Islet of Langerhans (tissue), 1 donor: ENCODE results near the gene GSDMA.

ENCODE experiments used
- FAIRE-seq: peaks from one replicate; lab custom pipeline; 2011; peaks lifted over from hg19 to GRCh38; lab: Jason Lieb, UNC

The GSDMA gene, protein sequence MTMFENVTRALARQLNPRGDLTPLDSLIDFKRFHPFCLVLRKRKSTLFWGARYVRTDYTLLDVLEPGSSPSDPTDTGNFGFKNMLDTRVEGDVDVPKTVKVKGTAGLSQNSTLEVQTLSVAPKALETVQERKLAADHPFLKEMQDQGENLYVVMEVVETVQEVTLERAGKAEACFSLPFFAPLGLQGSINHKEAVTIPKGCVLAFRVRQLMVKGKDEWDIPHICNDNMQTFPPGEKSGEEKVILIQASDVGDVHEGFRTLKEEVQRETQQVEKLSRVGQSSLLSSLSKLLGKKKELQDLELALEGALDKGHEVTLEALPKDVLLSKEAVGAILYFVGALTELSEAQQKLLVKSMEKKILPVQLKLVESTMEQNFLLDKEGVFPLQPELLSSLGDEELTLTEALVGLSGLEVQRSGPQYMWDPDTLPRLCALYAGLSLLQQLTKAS

DNA sequence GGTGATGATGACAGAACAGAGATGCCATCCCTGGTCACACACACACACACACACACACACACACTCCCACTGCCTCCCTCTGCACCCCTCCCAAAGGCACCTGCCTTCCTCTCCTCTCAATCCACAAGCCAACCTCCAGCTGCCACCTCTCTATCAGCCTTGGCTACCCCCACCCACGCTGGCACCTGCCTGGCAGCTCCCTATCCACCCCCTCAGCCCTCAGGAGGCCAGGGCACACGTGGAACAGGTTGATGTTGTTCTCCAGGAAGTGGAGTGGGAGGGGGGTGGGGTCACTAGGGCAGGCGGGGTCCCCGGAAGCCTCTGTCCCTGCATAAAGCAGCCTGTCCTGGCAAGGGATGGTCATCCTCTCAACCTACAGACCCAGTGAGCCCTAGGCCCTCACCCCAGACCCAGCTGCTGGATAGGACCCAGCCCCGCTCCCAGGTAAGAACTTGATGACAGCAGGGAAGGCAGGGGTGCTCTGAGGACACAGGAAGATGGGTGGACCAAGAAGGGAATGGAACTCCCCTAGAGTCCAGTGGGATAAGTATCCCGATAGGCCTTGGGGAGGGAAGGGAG is at the start of gene GSDMA:
TSS of gene GSDMA (plus strand) at position 363 of the 579 bp plus-strand sequence. CDS start 2,684 bp downstream, outside the sequence.
- no peak for FAIRE-seq

DNA sequence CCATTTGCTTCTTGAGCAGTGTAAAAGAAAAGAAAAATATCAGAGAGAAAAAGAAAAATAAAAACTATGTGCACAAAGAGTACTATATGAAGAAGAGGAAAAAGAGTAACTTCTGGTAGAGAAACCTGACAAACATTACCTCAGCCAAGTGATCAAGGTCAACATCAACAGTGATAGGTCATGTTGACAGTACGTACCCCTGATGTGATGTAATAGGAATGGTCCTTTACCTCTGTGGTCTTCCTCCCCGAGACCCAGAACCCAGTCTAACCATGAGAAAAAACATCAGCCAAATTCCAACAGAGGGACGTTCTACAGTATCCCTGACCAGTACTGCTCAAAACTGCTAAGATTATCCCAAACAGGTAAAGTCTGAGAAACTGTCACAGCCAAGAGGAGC is 48.8 kb upstream of the GSDMA start:
- FAIRE-seq = no peak

DNA sequence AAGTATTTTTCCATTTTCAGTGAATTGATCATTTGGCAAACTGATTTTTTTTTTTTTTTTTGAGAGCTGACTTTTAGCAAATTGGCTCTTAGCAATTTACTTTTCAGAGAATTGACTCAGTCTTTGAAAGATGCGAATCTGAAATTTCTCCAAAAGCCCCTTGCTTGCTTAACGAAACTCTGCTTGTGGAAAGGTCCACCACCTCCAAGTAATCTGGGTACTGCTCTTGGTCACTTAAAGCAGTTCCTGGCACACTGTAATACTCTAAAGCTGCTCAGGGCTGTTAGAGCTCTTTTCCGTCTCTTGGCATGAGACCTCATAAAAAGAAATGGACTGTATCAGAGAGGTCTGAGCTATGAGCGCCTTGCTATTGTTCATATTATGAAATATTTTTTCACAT is 47.2 kb upstream of the GSDMA start:
- FAIRE-seq = no peak

DNA sequence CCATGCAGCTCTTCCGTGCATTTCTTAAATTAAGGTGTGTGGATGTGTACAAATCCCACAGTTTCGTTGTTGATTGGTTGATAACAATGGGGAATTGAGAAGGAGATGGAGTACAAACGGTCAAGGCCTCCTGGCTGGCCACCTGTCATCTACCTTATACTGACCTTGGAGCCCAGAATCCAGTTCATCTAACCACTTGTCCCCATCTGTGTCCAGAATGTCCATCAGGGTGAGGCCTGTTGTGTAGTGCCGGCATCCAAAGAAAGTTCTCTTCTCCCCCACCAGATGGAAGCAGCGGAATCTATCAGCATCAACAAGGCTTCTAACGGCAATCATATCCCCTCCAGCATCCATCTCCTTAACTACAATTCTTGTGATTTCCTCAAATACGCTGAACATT is 45.9 kb upstream of the GSDMA start:
- no peak for FAIRE-seq

DNA sequence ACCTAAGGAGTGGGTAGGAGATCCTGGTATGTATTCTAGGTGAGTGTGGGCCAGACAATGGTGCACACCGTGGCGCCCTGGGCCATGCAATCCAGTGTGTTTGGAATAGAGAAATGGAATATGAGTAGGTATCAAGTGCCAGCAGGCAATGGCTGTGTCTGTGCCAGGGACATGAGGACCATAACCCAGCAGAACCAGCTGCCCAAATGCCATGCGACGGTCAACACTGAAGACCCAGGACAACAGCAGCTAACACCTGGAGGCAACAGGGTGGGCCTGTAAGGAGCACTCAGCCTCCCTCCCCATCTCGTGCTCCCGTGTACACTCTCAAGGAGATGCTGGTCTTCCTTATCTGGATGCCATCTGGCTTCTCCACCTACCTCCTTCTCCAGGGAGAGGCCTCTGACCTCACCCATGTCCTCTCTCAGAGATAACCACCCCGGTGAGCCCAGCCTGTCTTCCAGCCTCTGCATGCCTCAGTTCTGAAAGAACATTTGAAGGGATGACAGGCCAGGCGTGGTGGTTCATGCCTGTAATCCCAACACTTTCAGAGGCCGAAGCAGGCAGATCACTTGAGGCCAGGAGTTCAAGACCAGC is 43.6 kb upstream of the GSDMA start:
- FAIRE-seq = no peak

DNA sequence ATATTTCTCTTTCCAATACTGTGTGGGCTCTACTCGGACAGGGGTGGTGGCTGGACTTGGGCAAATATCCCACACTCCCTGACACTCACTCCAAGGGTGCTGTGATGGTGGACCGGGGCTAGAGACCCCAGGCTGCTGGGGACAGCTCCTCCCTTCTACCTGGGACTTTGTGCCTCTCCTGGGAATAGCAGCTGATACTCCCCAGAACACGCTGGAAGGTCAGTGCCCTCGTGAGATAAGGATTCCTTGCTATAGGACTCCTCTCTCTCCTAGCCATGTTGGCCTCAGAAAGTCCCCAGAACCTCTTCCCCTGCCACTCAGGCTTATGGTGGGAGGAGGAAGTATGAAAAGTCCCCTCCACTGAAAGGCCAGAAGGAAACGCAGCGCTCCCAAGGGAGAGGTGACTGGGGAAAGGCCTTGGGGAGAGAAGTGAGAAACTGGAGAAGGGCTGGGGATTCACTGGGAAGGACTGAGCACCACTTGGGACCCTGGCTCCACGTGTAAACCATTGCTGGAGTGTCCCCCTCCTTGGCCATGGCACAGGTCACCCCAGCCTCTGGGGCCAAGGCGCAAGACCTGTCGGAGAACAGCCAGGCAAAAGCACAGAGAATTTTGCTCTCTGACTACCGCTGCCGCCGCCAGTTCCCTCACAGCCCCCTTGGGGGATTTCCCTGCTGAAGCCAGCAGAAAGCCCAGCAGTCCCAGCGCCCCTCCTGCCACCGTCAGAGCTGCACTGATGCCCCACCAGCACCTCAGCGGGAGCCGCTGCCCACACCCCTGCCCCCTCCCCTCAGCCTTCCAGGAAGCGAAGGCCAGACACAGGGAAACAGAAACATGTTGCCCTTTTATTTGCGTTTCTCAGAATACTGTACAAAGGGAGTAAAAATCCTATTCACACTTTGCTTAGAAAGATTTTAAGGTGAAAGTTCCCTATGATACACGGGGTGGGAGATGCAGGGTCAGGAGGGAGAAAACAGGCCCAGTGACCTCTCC is 42.3 kb upstream of the GSDMA start:
- FAIRE-seq = no peak

DNA sequence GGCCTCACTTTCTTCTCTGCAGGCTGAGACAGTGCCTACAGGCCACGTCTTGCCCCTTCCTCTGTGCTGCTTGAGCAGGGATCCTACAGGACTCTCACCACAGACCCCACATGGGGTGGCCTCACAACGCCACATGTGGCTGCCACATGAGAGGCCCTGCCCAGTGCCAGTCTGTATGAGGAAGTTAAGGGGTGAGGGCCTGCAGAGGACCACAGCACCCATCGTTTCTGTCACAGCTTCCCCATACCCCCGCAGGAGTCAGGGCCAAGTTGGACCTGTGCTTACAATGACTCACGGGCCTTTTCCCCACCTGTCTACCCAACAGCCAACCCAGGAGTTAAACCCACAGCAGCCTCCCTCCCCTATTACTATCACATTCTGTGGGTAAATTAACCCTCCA is 41.5 kb upstream of the GSDMA start:
- FAIRE-seq = no peak

DNA sequence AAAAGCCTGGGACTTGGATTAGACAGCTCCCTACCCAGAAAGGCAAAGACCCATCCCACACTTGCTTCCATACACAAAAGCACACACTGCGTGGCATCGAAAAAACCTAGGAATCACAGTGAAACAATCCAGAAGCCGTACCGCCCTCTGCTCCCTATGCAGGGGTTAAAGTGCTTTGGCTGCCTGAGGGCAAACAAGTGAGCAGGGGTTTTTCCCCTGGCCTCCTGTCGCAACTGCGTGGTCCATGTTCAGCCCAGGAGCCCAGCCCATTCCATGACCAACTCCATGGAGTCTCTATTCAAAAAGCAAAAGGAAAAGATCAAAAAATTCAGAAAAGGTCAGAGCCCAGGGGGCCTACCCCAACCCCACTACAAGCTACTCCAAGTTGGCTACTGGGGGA is 40.8 kb upstream of the GSDMA start:
- no peak for FAIRE-seq

DNA sequence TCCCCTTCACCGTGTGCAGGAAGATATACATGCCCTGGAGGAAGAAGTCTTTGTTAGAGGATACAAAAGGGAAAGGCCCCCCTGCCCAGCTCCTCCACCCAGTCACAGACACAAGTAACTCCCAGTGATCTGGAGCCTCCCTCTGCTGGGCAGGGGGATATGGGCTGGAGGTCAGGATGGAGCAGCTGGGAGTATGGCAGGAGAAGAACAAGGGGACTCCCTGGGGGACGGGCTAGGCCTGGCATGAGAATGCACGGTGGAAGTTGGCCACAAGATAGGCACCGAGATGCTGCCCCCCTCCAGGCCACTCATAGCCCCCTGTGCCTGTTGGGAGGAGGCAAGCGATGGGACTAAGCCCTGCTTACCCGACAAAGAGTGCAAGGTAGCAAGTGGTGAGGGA is 39.6 kb upstream of the GSDMA start:
- no peak for FAIRE-seq

DNA sequence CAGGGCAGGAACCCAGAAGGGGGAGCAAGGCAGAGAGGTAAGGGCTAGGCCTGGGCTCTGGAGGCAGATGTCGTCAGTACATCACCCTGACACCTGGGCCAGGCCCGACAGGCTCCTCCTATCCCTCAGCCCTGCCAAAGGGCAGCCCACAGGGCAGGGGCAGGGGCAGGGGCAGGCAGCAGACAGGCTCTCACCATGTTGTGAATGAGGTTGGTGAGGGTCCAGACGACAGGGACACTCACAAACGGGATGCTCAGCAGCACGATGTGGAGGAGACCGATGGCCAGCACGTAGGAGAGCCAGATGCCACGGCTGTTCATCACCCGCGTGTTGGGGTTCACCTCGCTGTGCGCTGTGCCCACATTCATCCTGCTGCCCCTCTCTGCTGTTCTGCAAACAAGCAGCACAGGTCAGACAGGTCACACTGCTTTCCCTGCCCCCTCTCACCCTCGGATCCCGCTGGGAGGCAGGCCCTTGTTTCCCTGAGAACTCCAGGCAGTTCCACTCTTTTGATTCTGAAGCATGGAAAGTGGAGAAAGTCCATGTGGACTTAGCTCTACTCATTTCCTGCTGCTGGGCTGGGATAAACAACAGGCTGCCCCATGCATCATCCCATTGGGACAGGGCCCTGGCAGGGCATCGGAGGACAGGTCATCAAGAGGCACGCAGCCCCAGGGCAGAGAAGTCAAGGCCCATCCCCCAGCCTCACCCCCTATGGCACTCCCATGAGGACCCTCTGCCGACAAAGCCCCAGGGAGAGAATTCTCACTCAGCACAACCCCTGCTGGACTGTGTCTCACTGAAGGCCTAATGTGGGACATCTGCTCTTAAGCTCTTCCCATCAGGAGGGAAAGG is 38.7 kb upstream of the GSDMA start:
- no peak for FAIRE-seq

DNA sequence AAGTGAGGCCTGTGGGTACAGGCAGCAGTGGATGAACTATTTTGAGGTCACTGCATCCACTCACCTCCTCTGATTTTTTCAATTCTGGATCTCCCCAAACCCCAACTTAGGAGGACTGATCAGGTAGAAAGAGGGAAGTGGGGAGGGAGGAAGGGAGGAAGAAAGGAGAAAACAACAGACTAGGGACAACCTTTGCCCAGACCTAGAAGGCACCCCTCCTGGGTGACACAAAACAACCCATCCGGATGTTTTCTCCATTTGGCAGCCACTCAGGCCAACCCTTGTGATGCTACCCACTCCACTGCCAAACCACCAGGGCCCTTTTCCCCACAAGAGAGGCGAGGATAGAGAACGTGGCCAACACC is 38.1 kb upstream of the GSDMA start:
- FAIRE-seq = no peak

DNA sequence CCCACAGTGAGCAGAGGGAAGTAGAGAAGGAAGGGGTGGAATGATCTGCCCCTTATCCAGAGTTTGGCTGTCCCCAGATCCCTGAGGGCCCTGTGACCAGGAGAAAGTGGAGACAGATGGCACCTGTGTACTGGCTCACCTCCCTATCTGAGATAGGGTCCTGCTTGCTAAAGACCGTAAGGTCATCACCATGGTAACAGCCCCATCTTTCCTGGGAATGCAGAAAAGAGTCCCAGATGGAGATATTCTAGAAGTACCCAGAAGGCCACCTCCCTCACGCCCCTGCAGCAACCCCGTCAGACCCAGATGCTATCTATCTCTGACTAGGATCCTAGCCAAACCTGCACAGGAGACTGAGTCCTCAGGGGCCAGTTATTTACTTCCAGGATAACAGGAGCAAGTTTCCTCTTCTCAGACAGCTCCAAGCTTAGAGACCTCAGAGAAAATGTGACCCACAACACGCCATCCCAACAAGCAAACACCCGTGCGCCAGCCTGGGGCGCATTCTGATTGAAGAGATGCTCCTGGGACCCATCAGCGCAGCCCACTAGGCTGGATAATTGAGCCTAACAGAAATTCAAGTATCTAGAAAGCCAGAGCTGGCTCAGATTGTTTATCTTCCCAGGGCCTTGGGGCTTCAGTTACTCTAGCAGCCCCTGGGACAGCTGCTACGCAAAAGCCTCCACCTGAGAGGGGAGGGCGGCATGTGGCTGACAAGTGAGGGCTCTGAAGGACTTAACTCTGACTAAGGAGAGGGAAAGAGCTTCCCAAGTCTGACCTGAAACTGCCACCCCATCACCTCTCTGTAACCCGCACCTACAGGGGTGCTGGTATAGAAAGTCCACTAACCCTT is 37.3 kb upstream of the GSDMA start:
- FAIRE-seq = no peak

DNA sequence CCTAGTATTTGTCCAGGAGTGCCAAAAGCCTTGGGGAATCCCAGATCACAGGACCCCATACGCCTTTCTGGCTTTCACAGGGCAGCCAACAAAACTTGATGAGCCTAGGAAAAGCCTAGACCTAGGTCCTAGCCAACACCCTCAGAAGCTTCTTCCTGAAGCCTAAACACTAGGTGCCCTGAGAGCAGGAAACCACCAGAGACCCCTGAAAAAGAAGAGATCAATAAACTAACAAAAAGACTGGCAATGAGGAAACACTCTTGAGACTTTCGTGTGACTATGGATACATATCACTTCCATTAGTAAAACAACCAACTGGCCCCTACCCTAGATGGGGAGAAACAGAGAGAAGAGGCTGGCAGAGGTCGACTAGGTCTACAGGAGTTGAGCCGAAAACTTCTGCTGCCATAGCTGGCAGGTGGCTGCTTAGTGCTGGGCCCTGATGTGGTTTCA is 36.6 kb upstream of the GSDMA start:
- no peak for FAIRE-seq

DNA sequence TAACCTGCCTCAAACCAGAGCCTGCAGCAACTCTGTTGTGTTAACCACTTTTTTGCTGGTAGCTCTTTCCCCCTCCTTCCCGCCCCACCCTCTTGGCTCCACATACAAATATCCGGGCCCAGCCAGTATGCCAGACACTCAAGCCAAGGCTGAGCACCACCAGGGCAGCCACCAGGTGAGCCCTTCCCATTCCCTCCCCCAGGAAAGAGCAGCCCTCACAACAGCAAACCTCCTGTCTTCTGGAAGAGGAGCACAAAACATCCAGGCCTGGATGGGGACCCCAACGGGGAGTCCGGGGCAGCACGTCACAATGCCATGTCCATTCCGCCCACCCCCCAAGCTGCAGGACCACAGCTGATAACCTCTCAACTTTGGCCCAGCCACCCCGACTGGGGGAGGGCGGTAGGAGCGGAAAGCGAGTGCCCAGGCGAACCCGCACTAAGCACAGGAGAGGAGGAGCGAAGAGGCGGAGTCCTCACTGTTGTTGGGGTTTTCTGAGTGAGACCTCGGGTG is 36.2 kb upstream of the GSDMA start:
- FAIRE-seq = no peak

DNA sequence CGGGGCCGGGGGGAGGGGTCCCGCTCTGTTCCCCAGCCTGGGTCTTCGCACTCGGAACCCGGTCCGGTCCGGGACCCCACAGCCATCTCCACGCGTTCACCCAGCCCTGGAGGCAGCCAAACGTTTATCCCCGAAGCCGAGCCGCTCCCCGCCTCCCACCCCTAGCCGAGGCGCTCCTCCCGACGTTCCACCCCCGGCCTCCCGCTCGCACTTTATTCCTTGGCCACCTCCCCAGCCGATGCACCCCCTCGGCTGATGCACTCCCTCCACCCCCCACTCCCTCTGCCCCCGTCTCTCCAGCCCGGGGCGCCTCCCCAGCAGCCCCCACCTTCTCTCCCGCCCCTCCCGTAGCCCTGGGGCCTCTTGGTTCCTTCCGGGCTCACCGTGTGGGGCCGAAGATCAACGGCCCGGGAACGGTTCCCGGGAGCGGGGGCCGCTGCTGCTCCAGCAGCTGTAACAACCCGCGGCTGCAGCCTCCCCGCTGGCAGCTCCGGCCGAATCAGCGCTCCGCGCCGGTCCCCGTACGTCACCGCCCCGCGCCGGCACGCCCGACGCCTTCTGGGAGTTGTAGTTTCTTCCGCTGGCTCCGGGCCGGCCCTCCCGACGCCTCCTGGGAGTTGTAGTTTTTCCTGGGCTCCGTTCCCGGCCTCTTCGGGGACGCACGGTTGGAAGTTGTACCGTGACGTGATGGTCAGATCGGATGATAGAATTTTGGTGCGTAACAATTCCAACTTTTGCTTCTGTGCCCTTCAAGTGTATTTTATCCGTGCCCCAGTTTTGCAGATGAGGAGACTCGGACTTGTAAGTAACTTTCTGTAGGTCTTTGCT is 35.5 kb upstream of the GSDMA start, which contains the start of the genes LRRC3C and ORMDL3:
TSS of gene LRRC3C (plus strand) at position 632 of the 828 bp plus-strand sequence. CDS start 13,792 bp downstream, outside the sequence.
TSS of gene ORMDL3 (minus strand) at position 501 of the 828 bp plus-strand sequence. CDS start 3,398 bp downstream, outside the sequence.
- no peak for FAIRE-seq

DNA sequence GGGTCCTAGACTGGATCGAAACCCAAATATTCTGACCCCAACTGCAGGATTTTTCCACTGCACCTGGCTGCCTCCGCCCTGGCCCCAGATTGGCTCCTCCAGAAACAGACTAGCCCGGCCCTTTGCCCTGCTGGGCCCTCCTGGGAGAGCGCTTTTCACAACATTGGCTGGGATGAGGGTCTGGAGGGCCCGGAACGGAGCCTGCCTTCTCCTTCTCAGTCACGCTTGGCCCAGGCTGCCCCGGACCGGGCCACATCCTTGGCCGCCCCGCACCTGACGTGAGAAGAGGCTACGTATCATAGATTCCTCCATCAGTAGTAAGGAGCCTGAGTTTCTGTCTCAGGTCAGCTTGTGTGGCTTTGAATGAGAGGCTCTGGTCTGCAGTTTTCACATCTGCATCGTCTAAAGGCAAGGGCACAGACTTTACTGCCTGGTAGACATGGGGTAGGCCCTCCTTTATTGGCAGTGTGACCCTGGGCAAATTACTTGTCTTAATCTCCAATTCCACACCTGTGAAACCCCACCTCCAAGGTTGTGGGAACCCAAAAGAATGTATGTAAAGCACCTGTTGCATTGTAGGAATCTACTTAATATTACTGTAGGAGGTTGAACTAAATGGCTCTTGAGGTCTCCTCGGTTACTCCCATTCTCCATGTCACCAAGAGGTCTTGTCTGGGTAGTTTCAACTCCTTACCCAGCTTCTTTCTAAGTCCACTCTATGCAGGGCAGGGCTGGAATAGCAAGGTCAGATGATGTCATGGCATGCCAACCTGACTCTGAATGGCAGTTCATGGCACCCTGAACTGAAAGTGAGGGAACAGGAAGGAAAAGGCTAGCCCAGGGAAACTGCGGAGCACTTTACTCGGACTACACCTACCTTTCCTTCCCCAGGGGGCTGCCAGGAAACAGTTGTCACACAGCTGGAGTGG is 34.6 kb upstream of the GSDMA start:
- FAIRE-seq = no peak

DNA sequence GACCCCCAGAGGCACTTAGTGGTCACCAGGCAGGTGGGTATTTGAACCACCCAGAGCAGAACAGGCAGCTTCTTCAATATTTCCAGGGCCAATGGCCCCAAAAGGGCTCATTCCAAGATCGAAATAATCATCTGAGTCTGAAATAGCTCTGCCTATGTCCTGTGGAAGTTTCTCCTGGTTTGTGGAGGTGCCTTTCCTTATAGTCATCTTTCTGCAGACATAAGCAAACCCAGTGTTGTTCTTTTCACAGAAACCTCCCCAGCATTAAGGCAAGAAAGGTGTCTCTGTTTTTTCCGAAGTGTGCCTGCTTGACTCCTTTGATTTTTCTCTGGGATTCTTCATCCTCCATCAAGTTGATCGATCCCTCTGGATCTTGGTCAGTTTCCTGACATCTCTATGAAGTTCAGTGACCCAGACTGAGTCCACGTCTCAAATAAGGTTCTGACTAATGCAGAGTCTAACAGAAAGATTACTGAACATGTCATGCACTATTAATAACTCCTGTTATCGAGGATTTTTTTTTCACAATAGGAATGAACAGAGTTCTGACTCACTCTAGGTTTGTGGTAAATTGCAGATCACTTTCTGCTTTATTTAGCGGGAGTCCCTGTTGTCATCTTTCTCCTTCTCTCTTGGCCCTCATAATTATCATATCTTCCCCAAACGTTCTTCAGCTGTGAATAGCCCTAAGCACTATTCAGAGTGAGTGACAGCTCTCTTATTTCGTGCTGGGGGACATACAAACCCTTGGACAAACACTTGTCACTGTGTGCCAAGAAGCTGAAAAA is 33.8 kb upstream of the GSDMA start:
- no peak for FAIRE-seq
